ENCODE data around the gene SLC36A4.
"Not testable (repeated sequence)": the region's sequence is repeated elsewhere in the genome, so short reads cannot be mapped to it uniquely, and the experiment has no call there.

The SLC36A4 gene

GRCh38 chr11:93193731-93194130 is 4.1 kb downstream of the SLC36A4 start:
- no peak for DNase-seq

- no peak for DNase-seq
Observed at GRCh38 chr11:93192163-93192562, 5.6 kb downstream of the SLC36A4 start.

- no peak for DNase-seq
Observed at GRCh38 chr11:93189462-93189861, 8.3 kb downstream of the SLC36A4 start.

GRCh38 chr11:93188726-93189125 is 9.1 kb downstream of the SLC36A4 start:
- DNase-seq, result no peak

- no peak for DNase-seq
Observed at GRCh38 chr11:93187290-93187689, 10.5 kb downstream of the SLC36A4 start.

GRCh38 chr11:93177891-93178290 is 19.9 kb downstream of the SLC36A4 start:
- not testable (repeated sequence) for DNase-seq

GRCh38 chr11:93169950-93170561 is 27.7 kb downstream of the SLC36A4 start:
- DNase-seq, result no peak

GRCh38 chr11:93169143-93169542 is 28.6 kb downstream of the SLC36A4 start:
- DNase-seq, result no peak

- DNase-seq, result no peak
Observed at GRCh38 chr11:93166862-93167261, 30.9 kb downstream of the SLC36A4 start.

GRCh38 chr11:93166194-93166593 is 31.6 kb downstream of the SLC36A4 start:
- DNase-seq, result no peak

- no peak for DNase-seq
Observed at GRCh38 chr11:93160808-93161207, 37.0 kb downstream of the SLC36A4 start.

GRCh38 chr11:93160156-93160555 is 37.6 kb downstream of the SLC36A4 start:
- DNase-seq, result no peak

- no peak for DNase-seq
Observed at GRCh38 chr11:93159721-93160120, 38.1 kb downstream of the SLC36A4 start.

- DNase-seq, result no peak
Observed at GRCh38 chr11:93155738-93156137, 42.1 kb downstream of the SLC36A4 start.

- DNase-seq, result no peak
Observed at GRCh38 chr11:93145390-93145915, 52.3 kb downstream of the SLC36A4 start.

GRCh38 chr11:93143800-93144199 is 54.0 kb downstream of the SLC36A4 start:
- no peak for DNase-seq

- DNase-seq, result no peak
Observed at GRCh38 chr11:93143186-93143585, 54.6 kb downstream of the SLC36A4 start.

- DNase-seq, result no peak
Observed at GRCh38 chr11:93133488-93134109, 64.2 kb downstream of the SLC36A4 start.

GRCh38 chr11:93132836-93133235 is 65.0 kb downstream of the SLC36A4 start:
- no peak for DNase-seq

- no peak for DNase-seq
Observed at GRCh38 chr11:93131709-93132108, 66.1 kb downstream of the SLC36A4 start.

GRCh38 chr11:93128574-93128973 is 69.2 kb downstream of the SLC36A4 start:
- DNase-seq, result no peak

- no peak for DNase-seq
Observed at GRCh38 chr11:93123351-93123898, 74.4 kb downstream of the SLC36A4 start.

GRCh38 chr11:93122535-93123235 is 75.1 kb downstream of the SLC36A4 start:
- DNase-seq, result no peak

GRCh38 chr11:93118276-93118675 is 79.5 kb downstream of the SLC36A4 start:
- DNase-seq, result no peak
